Muscle layer of colon (tissue), 2 donors: ENCODE data around the gene TCERG1L.

ENCODE experiments used
- H3K27ac ChIP-seq: one replicate; pipeline ENCODE4 v1.7.0; 2013; ENCODE audit warnings: low read depth, mild to moderate bottlenecking, low read length, moderate library complexity
- H3K27me3 ChIP-seq, 2 donors: one replicate each; pipeline ENCODE4 v1.7.0; 2013; ENCODE audit warnings: low read length in 2 of 2, mild to moderate bottlenecking in 2 of 2; ENCODE audit not compliant: insufficient read depth in 2 of 2, control insufficient read depth in 1 of 2
- H3K36me3 ChIP-seq: one replicate; pipeline ENCODE4 v1.7.0; 2013; ENCODE audit warnings: mild to moderate bottlenecking, low read length; ENCODE audit not compliant: insufficient read depth
- H3K4me1 ChIP-seq: one replicate; pipeline ENCODE4 v1.7.0; 2013; ENCODE audit warnings: mild to moderate bottlenecking, low read length; ENCODE audit not compliant: insufficient read depth
- H3K4me3 ChIP-seq, 2 donors: one replicate each; pipeline ENCODE4 v1.7.0; 2013; ENCODE audit warnings: low read length in 2 of 2, low read depth in 1 of 2, mild to moderate bottlenecking in 1 of 2, moderate library complexity in 1 of 2
- H3K9ac ChIP-seq: one replicate; pipeline ENCODE4 v1.7.0; 2013; ENCODE audit warnings: low read length
- H3K9me3 ChIP-seq: one replicate; pipeline ENCODE4 v1.7.0; 2013; ENCODE audit warnings: mild to moderate bottlenecking, low read length
- donor health status: abdominal sarcoma.
- donor health status: Adenocarcinoma of cecum.

Gene TCERG1L

DNA sequence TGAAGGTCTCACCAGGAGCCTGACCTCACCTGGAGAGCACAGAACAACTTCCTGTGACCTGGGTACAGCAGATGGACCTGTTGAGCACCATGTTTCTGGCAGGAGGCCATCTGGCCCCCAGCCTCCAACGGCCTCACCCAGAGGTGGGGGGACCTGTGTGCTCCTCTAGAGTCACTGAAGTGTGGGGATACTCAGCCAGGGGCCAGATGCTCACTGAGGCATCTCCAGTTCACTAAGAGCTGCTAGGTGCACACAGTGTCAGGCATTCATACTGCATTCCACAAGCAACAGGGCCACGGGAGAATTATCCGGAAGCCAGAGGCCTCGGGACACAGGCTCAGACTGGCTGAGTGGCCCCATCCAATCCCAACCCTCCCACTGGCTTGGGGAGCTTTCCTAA lies 161.4 kb downstream of the TCERG1L start:
- no peaks in the 10 kb centered on the region for H3K36me3 ChIP-seq
- H3K4me1 ChIP-seq: no peaks in the 10 kb centered on the region
- H3K9me3 ChIP-seq: no peaks in the 10 kb centered on the region
- no peaks in the 10 kb centered on the region for H3K27me3 ChIP-seq
- no peak overlapping the region for H3K9ac ChIP-seq
- H3K27ac ChIP-seq: no peak overlapping the region
- H3K4me3 ChIP-seq: no peak overlapping the region

DNA sequence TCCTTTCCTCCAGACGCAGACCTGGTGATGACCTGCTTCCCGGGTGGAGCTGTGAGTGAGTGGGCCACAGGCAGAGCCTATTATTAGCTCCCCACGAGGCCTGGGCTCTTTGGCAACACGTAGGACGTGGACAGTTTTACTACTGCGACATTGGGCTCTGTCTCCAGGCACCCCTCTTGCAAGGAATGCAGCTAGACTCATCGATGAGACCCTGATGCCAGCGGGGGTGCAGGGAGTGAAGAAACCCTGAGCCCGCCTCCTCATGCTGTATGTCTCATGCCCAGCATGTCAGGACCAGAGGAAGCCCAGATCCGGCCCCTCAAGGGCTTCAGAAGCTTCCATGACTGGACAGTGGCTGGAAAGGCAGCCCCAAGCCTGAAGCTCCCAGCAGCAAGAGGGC lies 161.9 kb downstream of the TCERG1L start:
- H3K36me3 ChIP-seq: no peaks in the 10 kb centered on the region
- H3K27ac ChIP-seq: no peak overlapping the region
- H3K27me3 ChIP-seq: no peaks in the 10 kb centered on the region
- no peak overlapping the region for H3K4me3 ChIP-seq
- H3K4me1 ChIP-seq: no peaks in the 10 kb centered on the region
- H3K9me3 ChIP-seq: no peaks in the 10 kb centered on the region
- H3K9ac ChIP-seq: no peak overlapping the region

DNA sequence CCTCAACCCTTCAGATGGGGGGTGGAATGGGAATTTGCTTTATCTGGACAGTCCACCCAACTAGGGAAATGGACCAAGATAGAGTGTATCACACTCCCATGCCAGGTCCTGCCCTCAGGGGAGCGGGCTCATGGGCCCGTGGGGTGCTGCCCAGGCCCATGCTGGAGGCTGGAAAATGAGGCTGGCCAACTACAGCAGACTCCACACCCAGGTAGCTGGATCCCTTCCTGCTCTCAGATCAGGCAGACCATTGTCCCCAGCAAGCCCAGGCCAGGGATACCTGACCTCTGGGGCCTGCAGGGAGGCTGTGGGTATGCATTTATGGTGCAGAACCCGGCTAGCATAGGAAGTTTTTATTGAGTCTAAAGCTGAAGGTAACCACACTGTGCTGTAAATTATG lies 162.4 kb downstream of the TCERG1L start:
- no peaks in the 10 kb centered on the region for H3K27me3 ChIP-seq
- H3K27ac ChIP-seq: no peak overlapping the region
- no peak overlapping the region for H3K4me3 ChIP-seq
- H3K4me1 ChIP-seq: no peaks in the 10 kb centered on the region
- no peak overlapping the region for H3K9ac ChIP-seq
- no peaks in the 10 kb centered on the region for H3K9me3 ChIP-seq
- H3K36me3 ChIP-seq: no peaks in the 10 kb centered on the region

DNA sequence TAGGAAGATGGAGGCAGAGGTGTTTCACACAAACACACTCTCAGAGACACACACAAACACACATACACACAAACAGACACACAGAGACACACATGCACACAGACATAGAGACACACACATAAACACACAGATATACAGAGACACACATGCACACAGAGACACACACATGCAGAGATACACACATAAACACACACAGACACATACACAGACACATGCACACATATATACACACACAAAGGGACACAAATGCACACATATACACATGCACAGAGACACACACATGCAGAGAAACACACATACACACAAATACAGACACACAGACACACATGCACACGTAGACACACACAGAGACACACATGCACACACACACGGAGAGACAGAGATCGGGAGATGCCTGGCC lies 163.3 kb downstream of the TCERG1L start:
- Histone ChIP-seq H3K9ac (no peak overlapping the region), H3K4me1 (no peaks in the 10 kb centered on the region), H3K36me3 (no peaks in the 10 kb centered on the region), H3K27ac (no peak overlapping the region), H3K9me3 (no peaks in the 10 kb centered on the region), H3K4me3 (no peak overlapping the region), H3K27me3 (no peaks in the 10 kb centered on the region)

DNA sequence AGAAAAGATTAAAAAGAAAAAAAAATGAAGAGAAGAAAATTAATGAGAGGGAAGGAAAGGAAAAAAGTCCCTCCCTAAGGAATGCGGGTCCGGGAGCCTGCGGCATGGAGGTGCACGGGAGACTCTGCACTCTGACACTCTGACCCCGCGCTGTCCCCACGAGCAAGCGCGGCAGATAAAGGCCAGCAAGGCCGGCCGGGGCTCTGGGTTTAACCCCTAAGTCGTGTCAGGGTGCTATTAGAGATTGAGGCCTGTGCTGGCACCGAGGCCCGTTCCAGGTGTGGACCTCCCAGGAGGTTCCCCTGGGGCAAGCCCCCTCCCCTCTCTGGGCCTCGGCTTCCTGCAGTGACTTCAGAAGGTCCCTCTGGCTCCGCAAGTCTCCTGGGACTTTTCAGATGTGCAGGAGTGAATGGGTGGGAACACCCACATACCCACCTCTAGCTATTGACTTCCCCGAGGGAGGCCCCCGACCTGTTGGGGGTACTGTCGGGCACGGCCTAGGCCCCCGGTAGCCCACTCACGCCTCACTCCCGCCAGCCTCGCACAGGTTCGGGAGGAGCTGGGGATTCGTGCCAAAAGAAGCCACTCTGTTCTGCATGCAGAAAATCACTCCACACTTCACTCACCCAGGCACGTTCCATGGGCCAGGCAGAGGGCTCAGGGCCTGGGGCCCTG lies 164.1 kb downstream of the TCERG1L start:
- H3K9me3 ChIP-seq: no peaks in the 10 kb centered on the region
- H3K36me3 ChIP-seq: no peaks in the 10 kb centered on the region
- no peaks in the 10 kb centered on the region for H3K4me1 ChIP-seq
- no peaks in the 10 kb centered on the region for H3K27me3 ChIP-seq
- H3K27ac ChIP-seq: no peak overlapping the region
- no peak overlapping the region for H3K4me3 ChIP-seq
- no peak overlapping the region for H3K9ac ChIP-seq

DNA sequence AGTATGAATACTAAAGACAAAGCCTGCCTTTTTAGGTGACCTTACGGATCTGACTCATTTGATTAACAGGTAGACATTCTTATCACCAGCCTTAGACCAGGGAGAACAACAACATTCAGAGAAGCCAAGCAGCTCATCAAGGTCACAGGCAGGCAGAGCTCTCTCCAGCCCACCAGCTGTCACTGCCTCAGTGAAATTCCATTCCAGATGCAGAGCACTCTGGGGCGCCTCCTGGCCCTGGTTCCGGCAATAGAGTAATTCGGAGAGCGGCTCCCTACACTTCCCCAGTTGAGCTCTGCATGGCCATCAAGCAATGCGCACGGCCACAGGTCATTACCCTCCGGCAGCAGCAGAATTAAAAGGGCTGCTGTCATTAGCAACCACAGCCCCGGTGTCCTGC lies 164.7 kb downstream of the TCERG1L start:
- Histone ChIP-seq H3K4me1 (no peaks in the 10 kb centered on the region), H3K4me3 (no peak overlapping the region), H3K27ac (no peak overlapping the region), H3K36me3 (no peaks in the 10 kb centered on the region), H3K9me3 (no peaks in the 10 kb centered on the region), H3K27me3 (no peaks in the 10 kb centered on the region), H3K9ac (no peak overlapping the region)

DNA sequence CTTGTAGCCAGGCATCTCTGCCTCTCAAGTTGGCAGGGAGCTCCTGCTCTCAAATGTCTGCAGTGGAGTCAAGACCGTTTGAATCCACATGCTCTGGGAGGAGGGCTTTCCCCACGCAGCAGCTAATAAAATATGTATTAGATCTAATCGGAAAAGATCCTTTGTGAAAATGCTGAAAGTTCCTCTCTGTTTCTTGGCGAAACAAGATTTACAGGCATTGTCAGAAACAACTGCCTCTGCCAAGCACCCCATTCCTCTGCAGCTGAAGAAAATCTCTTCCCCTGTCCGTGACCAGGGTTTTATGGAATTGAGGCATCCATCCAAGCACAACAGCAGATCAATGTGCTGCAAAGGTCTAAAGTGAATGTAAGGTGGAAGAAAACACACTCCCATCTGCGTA lies 165.8 kb downstream of the TCERG1L start:
- no peaks in the 10 kb centered on the region for H3K4me1 ChIP-seq
- H3K36me3 ChIP-seq: no peaks in the 10 kb centered on the region
- no peak overlapping the region for H3K9ac ChIP-seq
- H3K27ac ChIP-seq: no peak overlapping the region
- no peaks in the 10 kb centered on the region for H3K9me3 ChIP-seq
- H3K4me3 ChIP-seq: no peak overlapping the region
- no peaks in the 10 kb centered on the region for H3K27me3 ChIP-seq

DNA sequence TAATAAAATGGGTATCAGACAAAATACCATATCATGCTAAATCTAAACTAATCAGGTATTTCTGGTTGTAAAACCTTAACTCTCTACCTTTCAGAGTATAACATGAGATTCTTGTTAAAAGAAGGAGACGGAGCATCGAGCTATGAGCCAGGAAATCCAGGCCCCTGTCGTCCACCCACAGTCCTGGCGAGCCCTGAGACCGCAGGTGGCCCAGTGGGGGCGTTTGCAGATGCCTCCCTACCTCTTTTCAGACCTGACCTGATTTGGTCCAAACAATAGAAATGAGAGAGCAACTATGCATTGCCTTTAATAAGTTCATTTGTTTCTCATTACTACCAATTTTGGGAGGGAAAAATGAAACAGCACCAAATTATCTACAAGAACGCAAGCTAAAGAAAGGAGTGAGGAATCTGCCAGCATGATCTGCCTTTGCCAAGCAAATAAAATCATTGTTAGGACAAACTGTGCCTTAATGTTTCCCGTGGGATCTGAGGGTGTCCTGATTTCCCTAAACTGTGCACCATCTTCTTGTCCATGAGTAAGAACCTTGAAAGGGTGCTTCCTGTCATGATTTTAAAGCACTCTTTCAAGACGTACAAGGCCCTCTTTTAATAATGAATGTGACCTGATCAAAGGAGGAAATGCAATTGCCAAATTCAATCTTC lies 166.7 kb downstream of the TCERG1L start:
- Histone ChIP-seq H3K36me3 (no peaks in the 10 kb centered on the region), H3K27ac (no peak overlapping the region), H3K9me3 (no peaks in the 10 kb centered on the region), H3K27me3 (no peaks in the 10 kb centered on the region), H3K9ac (no peak overlapping the region), H3K4me3 (no peak overlapping the region), H3K4me1 (no peaks in the 10 kb centered on the region)

DNA sequence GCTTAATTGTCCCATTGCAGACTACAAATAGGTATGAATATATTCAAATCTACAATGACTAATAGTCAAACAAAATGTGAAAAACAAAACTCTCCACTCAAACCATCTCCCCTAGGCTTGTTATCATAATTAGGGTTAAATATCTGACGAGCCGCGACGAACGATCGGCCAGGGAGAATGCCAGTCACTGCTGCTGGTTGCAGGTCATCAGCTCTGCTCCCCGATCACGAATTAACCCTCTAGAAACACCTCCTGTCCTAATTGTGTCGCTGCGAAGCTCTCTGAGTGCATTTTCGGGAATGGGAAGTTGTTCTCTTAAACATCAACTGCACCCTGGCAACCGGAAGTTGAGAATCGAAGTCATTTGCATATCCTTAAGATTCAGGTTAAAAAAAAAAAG lies 167.3 kb downstream of the TCERG1L start:
- Histone ChIP-seq H3K4me3 (no peak overlapping the region), H3K4me1 (no peaks in the 10 kb centered on the region), H3K9me3 (no peaks in the 10 kb centered on the region), H3K27ac (no peak overlapping the region), H3K9ac (no peak overlapping the region), H3K36me3 (no peaks in the 10 kb centered on the region), H3K27me3 (no peaks in the 10 kb centered on the region)

DNA sequence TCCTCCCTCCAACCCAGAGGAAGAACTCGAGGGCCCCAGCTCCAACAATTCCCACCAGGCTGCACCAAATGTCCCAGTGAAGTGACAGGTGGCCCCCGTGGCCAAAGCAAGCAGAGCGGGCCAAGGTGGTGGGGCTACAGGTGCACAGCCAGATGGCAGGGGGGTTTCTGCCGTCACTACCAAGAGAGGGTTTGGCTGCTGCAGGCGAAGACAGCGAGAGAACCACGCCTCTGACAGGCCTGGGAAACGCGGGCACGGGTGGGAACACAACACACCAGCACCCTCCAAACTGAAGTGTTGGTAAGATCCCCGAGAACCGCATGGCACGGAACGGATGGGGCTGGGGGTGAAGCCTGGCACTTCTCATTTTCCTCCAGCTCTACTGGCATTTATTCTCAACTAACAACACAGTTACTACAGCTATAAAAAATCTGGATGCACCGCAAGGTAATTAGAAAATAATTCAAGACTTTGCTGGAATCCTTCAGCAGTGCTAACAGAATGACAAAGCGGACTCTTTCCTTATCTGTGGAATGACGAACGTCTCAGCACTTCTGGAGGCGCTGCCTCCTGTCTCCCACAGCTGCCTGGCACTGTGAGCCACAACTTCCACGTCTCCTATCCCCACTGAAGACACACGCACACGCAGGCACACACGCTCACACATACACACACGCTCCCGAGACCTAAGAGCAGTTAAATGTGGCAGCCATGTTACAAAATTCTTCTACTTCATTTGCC lies 167.9 kb downstream of the TCERG1L start:
- Histone ChIP-seq H3K4me3 (no peak overlapping the region), H3K27ac (no peak overlapping the region), H3K27me3 (no peaks in the 10 kb centered on the region), H3K9me3 (no peaks in the 10 kb centered on the region), H3K36me3 (no peaks in the 10 kb centered on the region), H3K9ac (no peak overlapping the region), H3K4me1 (no peaks in the 10 kb centered on the region)

DNA sequence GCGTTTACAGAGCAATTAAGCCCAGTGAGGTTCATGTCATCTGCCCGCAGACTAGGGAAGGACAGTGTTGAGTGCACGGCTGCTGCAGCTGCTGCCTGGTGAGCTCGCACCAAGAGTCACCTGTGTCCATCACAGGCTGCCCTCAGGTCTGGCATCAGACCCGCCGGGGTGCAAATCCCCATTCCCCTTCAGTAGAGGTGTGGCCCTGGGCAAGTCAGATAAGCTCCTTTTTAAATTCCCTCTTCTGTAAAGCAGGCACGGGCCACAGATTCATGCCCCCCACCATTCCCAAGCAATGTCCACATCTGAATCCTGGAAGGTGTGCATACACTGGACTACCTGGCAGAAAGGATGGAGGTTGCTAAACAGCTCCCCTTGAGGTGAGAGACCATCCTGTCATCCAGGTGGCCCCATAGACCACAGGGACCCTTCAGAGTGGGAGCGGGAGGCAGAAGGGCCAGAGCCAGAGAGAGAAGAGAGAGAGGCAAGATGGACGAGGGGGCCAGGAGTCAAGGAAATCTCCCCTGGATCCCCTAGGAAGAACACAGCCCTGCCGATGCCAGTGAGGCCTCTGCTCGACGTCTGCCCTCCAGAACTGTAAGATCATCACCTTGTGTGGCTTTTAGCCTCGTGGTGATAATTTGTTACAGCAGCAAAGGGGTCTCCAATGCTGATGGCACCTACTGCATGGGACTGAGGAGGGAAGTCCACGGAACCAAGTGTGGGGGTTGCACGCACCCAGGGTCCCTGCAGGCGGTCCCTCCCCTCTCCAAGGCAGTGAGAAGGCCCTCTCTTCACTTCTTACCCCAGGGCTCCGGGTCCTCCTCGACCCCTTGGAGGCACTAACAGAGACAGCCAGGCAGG lies 168.8 kb downstream of the TCERG1L start:
- Histone ChIP-seq H3K9ac (no peak overlapping the region), H3K4me1 (no peaks in the 10 kb centered on the region), H3K36me3 (no peaks in the 10 kb centered on the region), H3K27ac (no peak overlapping the region), H3K4me3 (no peak overlapping the region), H3K27me3 (no peaks in the 10 kb centered on the region), H3K9me3 (no peaks in the 10 kb centered on the region)
